Left ventricle myocardium inferior (tissue), 1 donor: ENCODE results near the gene NCK2. TPM values are rescaled to one million over a fixed set of nuclear protein-coding genes. Genes with fewer than 3 reads are reported as not detected.

Source experiments
- DNase-seq: peaks from one replicate; pipeline ENCODE4 v3.0.0-alpha.2; 2020
- H3K27ac ChIP-seq: fragments of 200-600 bp; replicated peaks from 2 replicates; pipeline ENCODE4 v1.8.0; 2021
- H3K27me3 ChIP-seq: fragments of 200-600 bp; 2 replicates; pipeline ENCODE4 v1.8.0; 2021; ENCODE audit warnings: low read depth
- H3K36me3 ChIP-seq: fragments of 200-600 bp; 2 replicates; pipeline ENCODE4 v1.8.0; 2021
- H3K4me1 ChIP-seq: fragments of 200-600 bp; 2 replicates; pipeline ENCODE4 v1.8.0; 2021
- H3K4me3 ChIP-seq: fragments of 200-600 bp; 2 replicates; pipeline ENCODE4 v1.8.0; 2021; ENCODE audit warnings: mild to moderate bottlenecking, moderate library complexity
- H3K9me3 ChIP-seq: fragments of 200-600 bp; replicated peaks from 2 replicates; pipeline ENCODE4 v1.8.0; 2021
- CTCF ChIP-seq: fragments of 200-600 bp; IDR thresholded peaks from 2 replicates; pipeline ENCODE4 v1.8.0; 2021; ENCODE audit warnings: antibody characterized with exemption, mild to moderate bottlenecking, borderline replicate concordance
- intact Hi-C: fragments of 100-400 bp; cut with micrococcal nuclease; formaldehyde crosslinking; loops from one replicate; pipeline ENCODE4 v1.11.0; 2022
- total RNA-seq: library from RNA; stranded (reverse); fragmentation: NEBNext Ultra II Directional; extraction: Animal tissue kit (Norgen Biotek cat#: 25700); gene quantifications from one replicate; pipeline ENCODE4 v1.2.1, GENCODE V29; 2021
- donor health status: DM: no; HTN: yes; CAD: no; lungs with severe emphysema.

The NCK2 gene
- total RNA-seq, 1 donor from 2014 or later, result 24.7 TPM

- DNase-seq, result no peak
- Histone ChIP-seq H3K27me3 (no peaks in the 10 kb centered on the region), H3K9me3 (peaks cover 11% of the 10 kb centered on the region), H3K4me3 (no peak overlapping the region), H3K27ac (no peak overlapping the region), H3K36me3 (no peaks in the 10 kb centered on the region), H3K4me1 (peaks cover 20% of the 10 kb centered on the region)
- TF ChIP-seq CTCF, result no peak
- intact Hi-C loops, result no loop called here
Measured at GRCh38 chr2:105925390-105925789, 180.7 kb downstream of the NCK2 start.

DNA sequence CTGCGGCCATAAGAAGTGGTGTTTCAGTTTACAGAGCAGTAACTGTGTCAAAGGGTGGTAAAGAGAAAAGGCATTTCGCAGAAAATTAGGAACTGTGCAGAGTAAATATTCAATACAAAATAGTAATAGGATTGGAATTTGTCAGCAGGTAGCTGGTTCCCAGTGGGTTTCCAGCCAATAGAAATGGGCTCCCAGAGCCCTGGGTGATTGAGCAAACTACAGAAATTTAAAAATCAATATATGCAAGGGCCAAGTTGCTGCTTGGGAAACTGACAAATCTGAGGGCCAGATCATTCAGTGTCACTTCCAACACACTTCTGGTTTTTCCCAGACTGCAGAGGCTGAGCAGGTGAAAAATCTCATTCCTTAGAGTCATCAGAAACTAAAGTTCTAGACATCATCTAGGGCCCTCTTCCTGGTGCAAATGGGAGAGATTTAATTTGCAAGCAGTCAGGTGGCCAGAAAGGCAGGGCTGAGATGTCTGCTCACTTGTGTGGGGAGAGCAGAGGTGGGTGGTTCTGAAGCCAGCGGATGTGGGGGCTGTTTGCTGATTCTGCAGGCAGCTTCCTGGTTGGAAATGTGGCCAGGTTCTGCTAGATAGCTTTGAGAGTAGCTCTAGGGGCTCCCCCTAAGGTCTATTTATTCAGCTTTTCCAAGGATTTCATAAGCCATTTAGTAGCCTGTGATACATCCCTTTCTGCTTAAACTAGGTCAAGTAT lies 182.4 kb downstream of the NCK2 start:
- Histone ChIP-seq H3K4me1 (peaks cover 20% of the 10 kb centered on the region), H3K4me3 (no peak overlapping the region), H3K36me3 (no peaks in the 10 kb centered on the region), H3K27ac (no peak overlapping the region), H3K27me3 (no peaks in the 10 kb centered on the region), H3K9me3 (peaks cover under 1% of the 10 kb centered on the region)
- intact Hi-C loops, result no loop called here
- DNase-seq, result no peak
- no peak for TF ChIP-seq CTCF

DNA sequence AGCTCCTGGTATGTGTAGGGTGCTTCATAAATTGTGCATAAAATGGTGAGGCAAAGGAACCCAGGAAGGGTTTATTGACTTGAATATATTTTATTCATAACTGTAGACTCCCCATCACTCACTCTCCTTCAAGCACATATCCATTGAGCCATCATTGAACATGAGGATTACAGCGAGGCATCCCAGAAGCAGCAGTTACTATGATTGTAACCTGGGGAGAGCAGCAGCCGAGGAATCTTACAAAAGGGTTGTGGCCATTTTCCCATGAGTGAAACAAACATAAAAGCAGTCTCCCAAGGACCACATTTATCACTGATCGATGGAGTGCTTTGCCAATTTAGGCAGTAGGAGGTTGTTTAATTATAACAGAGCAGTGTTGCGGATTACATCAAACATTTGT lies 183.4 kb downstream of the NCK2 start:
- intact Hi-C loops, result no loop called here
- H3K27me3 ChIP-seq, result no peaks in the 10 kb centered on the region
- H3K36me3 ChIP-seq, result no peaks in the 10 kb centered on the region
- peaks cover 20% of the 10 kb centered on the region for H3K4me1 ChIP-seq
- no peak for DNase-seq
- no peaks in the 10 kb centered on the region for H3K9me3 ChIP-seq
- no peak overlapping the region for H3K4me3 ChIP-seq
- no peak overlapping the region for H3K27ac ChIP-seq
- no peak for TF ChIP-seq CTCF

DNA sequence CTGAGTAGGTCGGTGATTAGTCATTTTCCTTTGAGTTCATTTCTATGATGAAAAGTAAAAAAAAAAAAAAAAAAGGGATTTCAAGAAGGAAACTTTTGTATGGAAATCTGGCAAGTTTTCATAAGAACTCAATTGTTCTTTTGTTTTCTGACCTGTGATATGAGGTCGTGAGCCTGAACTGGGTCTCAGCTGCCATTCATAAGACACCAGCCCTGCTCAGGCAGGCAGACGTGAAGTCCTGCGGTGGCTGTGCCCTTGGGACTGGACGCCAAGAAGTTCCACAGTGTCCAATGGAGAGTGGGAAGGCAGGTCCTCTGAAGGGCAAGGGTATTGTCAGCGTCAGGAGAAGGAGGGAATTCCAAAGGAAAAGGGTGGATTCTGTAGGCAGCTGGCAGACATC lies 183.9 kb downstream of the NCK2 start:
- Histone ChIP-seq H3K4me1 (peaks cover 20% of the 10 kb centered on the region), H3K9me3 (peaks cover 4% of the 10 kb centered on the region), H3K4me3 (no peak overlapping the region), H3K36me3 (no peaks in the 10 kb centered on the region), H3K27ac (no peak overlapping the region), H3K27me3 (no peaks in the 10 kb centered on the region)
- TF ChIP-seq CTCF, result no peak
- intact Hi-C loops, result no loop called here
- DNase-seq, result no peak

DNA sequence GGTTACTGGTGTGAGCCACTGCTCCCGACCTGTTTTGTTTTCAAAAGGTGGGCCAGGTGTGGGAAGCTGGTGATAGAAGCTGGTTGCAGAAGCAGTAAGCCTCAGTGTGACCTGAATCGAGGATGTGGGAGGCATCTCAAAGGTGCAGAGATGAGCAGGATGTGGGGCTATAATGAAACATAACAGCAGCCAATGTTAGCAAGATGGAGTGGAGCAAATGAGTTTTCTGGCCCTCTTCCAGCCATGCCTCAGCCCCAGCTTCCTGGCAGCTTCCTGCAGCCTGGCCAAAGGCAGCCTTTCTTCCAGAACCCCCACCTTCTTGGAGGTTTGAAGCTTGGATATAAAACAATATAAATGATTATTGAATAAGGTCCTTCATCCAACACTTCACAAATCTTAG lies 184.8 kb downstream of the NCK2 start:
- intact Hi-C loops, result no loop called here
- Histone ChIP-seq H3K4me1 (peaks cover 25% of the 10 kb centered on the region), H3K27ac (no peak overlapping the region), H3K9me3 (peaks cover 13% of the 10 kb centered on the region), H3K27me3 (no peaks in the 10 kb centered on the region), H3K36me3 (no peaks in the 10 kb centered on the region), H3K4me3 (no peak overlapping the region)
- DNase-seq, result no peak
- TF ChIP-seq CTCF, result no peak

DNA sequence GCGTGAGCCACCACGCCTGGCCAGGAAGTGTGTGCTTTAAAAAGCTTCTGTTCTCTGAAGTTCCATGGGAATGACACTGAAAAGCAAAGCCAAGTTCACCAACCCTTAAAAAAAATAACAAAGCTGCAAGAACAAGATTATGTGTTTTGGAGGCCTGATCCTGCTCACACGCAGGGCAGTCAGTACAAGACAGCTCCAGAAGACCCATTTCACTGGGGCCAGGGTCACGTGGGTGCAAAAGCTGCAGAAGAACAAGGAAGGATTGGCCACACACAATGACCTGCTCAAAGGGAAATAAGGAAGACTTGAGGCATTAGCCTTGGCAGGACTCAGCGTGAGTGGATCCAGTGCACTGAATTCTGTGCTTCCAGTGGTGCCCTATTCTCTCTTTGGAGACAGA lies 187.9 kb downstream of the NCK2 start:
- Histone ChIP-seq H3K27ac (no peak overlapping the region), H3K27me3 (no peaks in the 10 kb centered on the region), H3K9me3 (peaks cover 13% of the 10 kb centered on the region), H3K4me3 (no peak overlapping the region), H3K4me1 (peaks cover 30% of the 10 kb centered on the region), H3K36me3 (no peaks in the 10 kb centered on the region)
- no peak for DNase-seq
- intact Hi-C loops, result no loop called here
- no peak for TF ChIP-seq CTCF
